ENCODE data around the gene OXNAD1.

Gene OXNAD1

GRCh38 chr3:16262174-16262573 lies 2.8 kb upstream of the OXNAD1 start:
- no peak for DNase-seq
- in situ Hi-C loops (cut with HindIII; ENCODE audit: low pct_ligation_motif_present, low pct_unique_long_range_greater_than_20kb, low sequenced_read_pairs): loop anchor here (25.0 kb wide), 1 partner anchor 275 kb away; no protein-coding TSS in a partner anchor

GRCh38 chr3:16264174-16264707 lies 771 bp upstream of the OXNAD1 start:
- in situ Hi-C loops (cut with HindIII; ENCODE audit: low pct_ligation_motif_present, low pct_unique_long_range_greater_than_20kb, low sequenced_read_pairs): loop anchor here (25.0 kb wide), 1 partner anchor 273 kb away; no protein-coding TSS in a partner anchor
- no peak for DNase-seq

- in situ Hi-C loops (cut with HindIII; ENCODE audit: low pct_ligation_motif_present, low pct_unique_long_range_greater_than_20kb, low sequenced_read_pairs): loop anchor here (25.0 kb wide), 1 partner anchor 272 kb away; no protein-coding TSS in a partner anchor
- DNase-seq: no peak
These were observed 409 bp downstream of the OXNAD1 start for GRCh38 chr3:16265455-16265786.

- DNase-seq: no peak
- in situ Hi-C loops (cut with HindIII; ENCODE audit: low pct_ligation_motif_present, low pct_unique_long_range_greater_than_20kb, low sequenced_read_pairs): loop anchor here (25.0 kb wide), 1 partner anchor 271 kb away; no protein-coding TSS in a partner anchor
These were observed 1.7 kb downstream of the OXNAD1 start for GRCh38 chr3:16266714-16267113.

GRCh38 chr3:16270855-16271254 lies 5.8 kb downstream of the OXNAD1 start:
- no peak for DNase-seq
- in situ Hi-C loops (cut with HindIII; ENCODE audit: low pct_ligation_motif_present, low pct_unique_long_range_greater_than_20kb, low sequenced_read_pairs): loop anchor here (25.0 kb wide), 1 partner anchor 266 kb away; no protein-coding TSS in a partner anchor

- in situ Hi-C loops (cut with HindIII; ENCODE audit: low pct_ligation_motif_present, low pct_unique_long_range_greater_than_20kb, low sequenced_read_pairs): loop anchor here (25.0 kb wide), 1 partner anchor 265 kb away; no protein-coding TSS in a partner anchor
- DNase-seq: no peak
These were observed 7.6 kb downstream of the OXNAD1 start for GRCh38 chr3:16272588-16272987.

GRCh38 chr3:16273867-16274266 lies 8.9 kb downstream of the OXNAD1 start:
- in situ Hi-C loops (cut with HindIII; ENCODE audit: low pct_ligation_motif_present, low pct_unique_long_range_greater_than_20kb, low sequenced_read_pairs): loop anchor here (25.0 kb wide), 1 partner anchor 263 kb away; no protein-coding TSS in a partner anchor
- DNase-seq: no peak

- in situ Hi-C loops (cut with HindIII; ENCODE audit: low pct_ligation_motif_present, low pct_unique_long_range_greater_than_20kb, low sequenced_read_pairs): no loop called here
- DNase-seq: no peak
These were observed 12.5 kb downstream of the OXNAD1 start for GRCh38 chr3:16277471-16277870.

- DNase-seq: no peak
- in situ Hi-C loops (cut with HindIII; ENCODE audit: low pct_ligation_motif_present, low pct_unique_long_range_greater_than_20kb, low sequenced_read_pairs): no loop called here
These were observed 14.2 kb downstream of the OXNAD1 start for GRCh38 chr3:16279010-16279801.

GRCh38 chr3:16280671-16281070 lies 15.7 kb downstream of the OXNAD1 start:
- DNase-seq: no peak
- in situ Hi-C loops (cut with HindIII; ENCODE audit: low pct_ligation_motif_present, low pct_unique_long_range_greater_than_20kb, low sequenced_read_pairs): no loop called here

- no peak for DNase-seq
- in situ Hi-C loops (cut with HindIII; ENCODE audit: low pct_ligation_motif_present, low pct_unique_long_range_greater_than_20kb, low sequenced_read_pairs): no loop called here
These were observed 19.6 kb downstream of the OXNAD1 start for GRCh38 chr3:16284633-16285032.

- DNase-seq: no peak
- in situ Hi-C loops (cut with HindIII; ENCODE audit: low pct_ligation_motif_present, low pct_unique_long_range_greater_than_20kb, low sequenced_read_pairs): no loop called here
These were observed 21.1 kb downstream of the OXNAD1 start for GRCh38 chr3:16286161-16286560.

GRCh38 chr3:16286751-16287543 lies 21.9 kb downstream of the OXNAD1 start:
- no peak for DNase-seq
- in situ Hi-C loops (cut with HindIII; ENCODE audit: low pct_ligation_motif_present, low pct_unique_long_range_greater_than_20kb, low sequenced_read_pairs): no loop called here

GRCh38 chr3:16288664-16289063 lies 23.7 kb downstream of the OXNAD1 start:
- no peak for DNase-seq
- in situ Hi-C loops (cut with HindIII; ENCODE audit: low pct_ligation_motif_present, low pct_unique_long_range_greater_than_20kb, low sequenced_read_pairs): no loop called here

GRCh38 chr3:16289144-16289889 lies 24.3 kb downstream of the OXNAD1 start:
- no peak for DNase-seq
- in situ Hi-C loops (cut with HindIII; ENCODE audit: low pct_ligation_motif_present, low pct_unique_long_range_greater_than_20kb, low sequenced_read_pairs): no loop called here

GRCh38 chr3:16290007-16290826 lies 25.2 kb downstream of the OXNAD1 start:
- in situ Hi-C loops (cut with HindIII; ENCODE audit: low pct_ligation_motif_present, low pct_unique_long_range_greater_than_20kb, low sequenced_read_pairs): no loop called here
- peak; percentile 49 for DNase-seq

GRCh38 chr3:16290827-16291196 lies 25.8 kb downstream of the OXNAD1 start:
- no peak for DNase-seq
- in situ Hi-C loops (cut with HindIII; ENCODE audit: low pct_ligation_motif_present, low pct_unique_long_range_greater_than_20kb, low sequenced_read_pairs): no loop called here

GRCh38 chr3:16294844-16295243 lies 29.8 kb downstream of the OXNAD1 start:
- in situ Hi-C loops (cut with HindIII; ENCODE audit: low pct_ligation_motif_present, low pct_unique_long_range_greater_than_20kb, low sequenced_read_pairs): no loop called here
- DNase-seq: no peak

Data from ACHN (cell line).